Endothelial cell of umbilical vein (primary cell): ENCODE measurements around the gene CYP2E1. TPM values are rescaled to one million over a fixed set of nuclear protein-coding genes. Genes with fewer than 3 reads are reported as not detected.

Source experiments
- BruUV-seq: library from RNA; stranded (reverse); fragments of 400-500 nt; replicated peaks from 2 replicates; lab custom pipeline; 2021; lab: Mats Ljungman, UMichigan
- CTCF ChIA-PET: fragments of 300-600, 350-600 bp; sonication (Branson Sonifier 250); formaldehyde crosslinking; loops from one replicate; lab custom pipeline; 2021; ENCODE audit warnings: antibody characterized with exemption, inconsistent platforms; lab: Charles Lee
- POLR2A ChIA-PET: fragments of 300-600, 350-600 bp; sonication (Branson Sonifier 250); formaldehyde crosslinking; loops from one replicate; lab custom pipeline; 2021; ENCODE audit warnings: antibody characterized with exemption, inconsistent platforms; lab: Charles Lee
- DNase-seq: peaks from one replicate; pipeline ENCODE4 v3.0.0-alpha.2; 2011; ENCODE audit warnings: low read depth, low spot score
- FAIRE-seq: peaks from 2 replicates; lab custom pipeline; 2011; peaks lifted over from hg19 to GRCh38; lab: Jason Lieb, UNC
- H2AFZ ChIP-seq: 2 replicates; pipeline ENCODE4 v1.6.0; 2012; ENCODE audit warnings: low read depth, low read length, control low read depth, inconsistent platforms
- H3K27ac ChIP-seq: 2 replicates; pipeline ENCODE4 v1.5.1; 2011; ENCODE audit warnings: low read depth, mild to moderate bottlenecking, control low read depth, low read length, moderate library complexity; ENCODE audit not compliant: insufficient read depth
- H3K27me3 ChIP-seq, 2 experiments: 2 replicates each; pipeline versions ENCODE4 v1.6.0 to v1.6.1; 2011; ENCODE audit warnings: low read length in 2 of 2, mixed read lengths in 1 of 2; ENCODE audit not compliant: control insufficient read depth in 2 of 2, insufficient read depth in 2 of 2
- H3K36me3 ChIP-seq, 2 experiments: 2 replicates in 1 of 2; 3 replicates in 1 of 2; pipeline ENCODE4 v1.5.1; 2011; ENCODE audit warnings: low read length in 2 of 2, mild to moderate bottlenecking in 1 of 2, moderate library complexity in 1 of 2; ENCODE audit not compliant: control insufficient read depth in 2 of 2, insufficient read depth in 2 of 2; ENCODE audit errors: extremely low read depth in 1 of 2
- H3K4me1 ChIP-seq: 3 replicates; pipeline ENCODE4 v1.5.1; 2011; ENCODE audit warnings: mild to moderate bottlenecking, low read length; ENCODE audit not compliant: control insufficient read depth, insufficient read depth; ENCODE audit errors: extremely low read depth
- H3K4me2 ChIP-seq: 2 replicates; pipeline ENCODE4 v1.6.1; 2011; ENCODE audit warnings: low read length, control low read depth, mixed read lengths; ENCODE audit not compliant: insufficient read depth
- H3K4me3 ChIP-seq, 3 experiments: fragments of 200-600 bp in 1 of 3; sonication (generic), shearing (Covaris generic) in 1 of 3; replicated peaks in 1 of 3; 2 replicates each; pipeline ENCODE4 v1.5.1; 2011 to 2016; ENCODE audit warnings: control low read depth in 3 of 3, low read length in 3 of 3, mild to moderate bottlenecking in 2 of 3, inconsistent platforms in 1 of 3, low read depth in 1 of 3, moderate library complexity in 1 of 3; ENCODE audit not compliant: insufficient read depth in 1 of 3
- H3K79me2 ChIP-seq: 2 replicates; pipeline ENCODE4 v1.6.0; 2012; ENCODE audit warnings: low read length, inconsistent platforms; ENCODE audit not compliant: control insufficient read depth, insufficient read depth
- H3K9ac ChIP-seq: replicated peaks from 2 replicates; pipeline ENCODE3; 2011; ENCODE audit warnings: low read length, control low read depth; ENCODE audit not compliant: insufficient read depth; ENCODE audit errors: extremely low read depth
- H3K9me1 ChIP-seq: replicated peaks from 3 replicates; pipeline ENCODE4 v1.6.0; 2011; ENCODE audit warnings: mild to moderate bottlenecking, low read length; ENCODE audit not compliant: control insufficient read depth, insufficient read depth; ENCODE audit errors: extremely low read depth
- H3K9me3 ChIP-seq: replicated peaks from 2 replicates; pipeline ENCODE4 v1.5.1; 2012; ENCODE audit warnings: low read length, inconsistent platforms; ENCODE audit not compliant: control insufficient read depth, insufficient read depth
- H4K20me1 ChIP-seq: replicated peaks from 2 replicates; pipeline ENCODE3; 2011; ENCODE audit warnings: mild to moderate bottlenecking, low read length; ENCODE audit not compliant: control insufficient read depth, insufficient read depth; ENCODE audit errors: extremely low read depth
- EZH2 ChIP-seq: IDR thresholded peaks from 2 replicates; pipeline ENCODE4 v1.6.1; 2012; ENCODE audit warnings: borderline replicate concordance, low read depth, mild to moderate bottlenecking, moderate library complexity, low read length, inconsistent platforms; ENCODE audit not compliant: severe bottlenecking
- FOS ChIP-seq: IDR thresholded peaks from 2 replicates; pipeline ENCODE4 v1.6.1; 2011; ENCODE audit warnings: mild to moderate bottlenecking, low read length, moderate library complexity, borderline replicate concordance; ENCODE audit not compliant: insufficient read depth
- GATA2 ChIP-seq: IDR thresholded peaks from 2 replicates; pipeline ENCODE4 v1.7.0; 2011; ENCODE audit warnings: low read depth, mild to moderate bottlenecking, moderate library complexity, mixed read lengths, low read length; ENCODE audit not compliant: insufficient read length, insufficient read depth
- JUN ChIP-seq: IDR thresholded peaks from 2 replicates; pipeline ENCODE4 v1.6.1; 2011; ENCODE audit warnings: borderline replicate concordance, low read depth; ENCODE audit not compliant: insufficient read length, insufficient read depth
- MYC ChIP-seq: IDR thresholded peaks from one replicate; pipeline ENCODE4 v1.6.1; 2011; ENCODE audit warnings: mild to moderate bottlenecking, low read depth, low read length
- POLR2A ChIP-seq: IDR thresholded peaks from 2 replicates; pipeline ENCODE4 v1.6.1; 2012; ENCODE audit warnings: low read depth, mild to moderate bottlenecking, control low read depth, low read length
- POLR2AphosphoS5 ChIP-seq: IDR thresholded peaks from 2 replicates; pipeline ENCODE4 v1.6.1; 2012; ENCODE audit warnings: low read depth, mild to moderate bottlenecking, control low read depth, low read length, moderate library complexity; ENCODE audit not compliant: insufficient read depth
- dilution Hi-C: fragments of 300-500 bp; cut with MboI; formaldehyde crosslinking; loops from one replicate; pipeline ENCODE4 v1.15.0; 2019; ENCODE audit warnings: low sequenced_read_pairs; ENCODE audit not compliant: extremely low pct_ligation_motif_present
- intact Hi-C: fragments of 100-400 bp; cut with micrococcal nuclease; formaldehyde crosslinking; loops from one replicate; pipeline ENCODE4 v1.10.0; 2022
- polyA plus RNA-seq, 4 experiments: library from polyadenylated mRNA; depleted of rRNA in 3 of 4; stranded (reverse) in 3 of 4; unstranded in 1 of 4; fragments of >200 nt; gene quantifications; 2 replicates each; pipeline versions ENCODE4 v1.2.1 to v1.2.3, GENCODE V29; 2011 to 2012; ENCODE audit warnings: missing spikeins in 1 of 4
- total RNA-seq: library from RNA; stranded (reverse); gene quantifications from 2 replicates; pipeline ENCODE4 v1.2.3, GENCODE V29; 2021
- TF ChIP-seq, protein P1 (sequence below): IDR thresholded peaks from 2 replicates; pipeline ENCODE4 v1.6.1; 2011; ENCODE audit not compliant: insufficient read depth, insufficient read length
- TF ChIP-seq, protein P2 (sequence below), 2 donors: IDR thresholded peaks; 1 replicate in 1 of 2; 2 replicates in 1 of 2; pipeline ENCODE4 v1.5.1; 2011; ENCODE audit warnings: low read length in 2 of 2, mild to moderate bottlenecking in 2 of 2, moderate library complexity in 2 of 2, control low read depth in 1 of 2, inconsistent platforms in 1 of 2, low read depth in 1 of 2; ENCODE audit not compliant: insufficient read depth in 1 of 2; ENCODE audit errors: extremely low read depth in 1 of 2

CYP2E1 gene
- total and polyA plus RNA-seq, 2 donors (not counting 3 experiments of a cell fraction or from before 2014, with no cell fraction given) = 0.08 TPM; not detected in 1

DNA sequence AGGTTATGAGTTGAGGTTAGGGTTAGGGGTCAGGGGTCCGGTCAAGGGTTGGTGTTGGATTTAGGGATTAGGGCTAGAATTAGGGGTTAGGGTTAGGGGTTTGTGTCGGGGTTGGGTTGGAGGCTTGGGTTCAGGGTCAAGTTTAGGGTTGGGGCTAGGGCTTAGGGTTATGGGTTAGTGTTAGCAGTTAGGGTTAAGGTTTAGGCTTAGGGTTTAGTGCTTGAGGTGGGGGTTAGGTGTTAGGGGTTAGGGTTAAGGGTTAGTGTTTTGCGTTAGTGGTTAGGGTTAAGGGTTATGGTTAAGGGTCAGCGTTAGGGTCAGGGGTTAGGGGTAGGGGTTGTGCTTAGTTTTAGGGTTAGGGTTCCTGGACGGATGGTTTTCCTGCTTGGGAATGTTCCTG is 40.0 kb downstream of the CYP2E1 start:
- H3K36me3 ChIP-seq = no peaks in the 10 kb centered on the region
- no peaks in the 10 kb centered on the region for H3K79me2 ChIP-seq
- no peaks in the 10 kb centered on the region for H3K27me3 ChIP-seq
- no peak overlapping the region for H3K9ac ChIP-seq
- no TSS peak for BruUV-seq
- no peak overlapping the region for H3K27ac ChIP-seq
- no peak for TF ChIP-seq POLR2AphosphoS5
- no peak for TF ChIP-seq JUN
- no peak for TF ChIP-seq EZH2
- no peak for TF ChIP-seq GATA2
- no peak for TF ChIP-seq FOS
- TF ChIP-seq MYC = no peak
- TF ChIP-seq, protein P1, sequence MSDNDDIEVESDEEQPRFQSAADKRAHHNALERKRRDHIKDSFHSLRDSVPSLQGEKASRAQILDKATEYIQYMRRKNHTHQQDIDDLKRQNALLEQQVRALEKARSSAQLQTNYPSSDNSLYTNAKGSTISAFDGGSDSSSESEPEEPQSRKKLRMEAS = no peak
- no peak for TF ChIP-seq POLR2A
- TF ChIP-seq, protein P2, sequence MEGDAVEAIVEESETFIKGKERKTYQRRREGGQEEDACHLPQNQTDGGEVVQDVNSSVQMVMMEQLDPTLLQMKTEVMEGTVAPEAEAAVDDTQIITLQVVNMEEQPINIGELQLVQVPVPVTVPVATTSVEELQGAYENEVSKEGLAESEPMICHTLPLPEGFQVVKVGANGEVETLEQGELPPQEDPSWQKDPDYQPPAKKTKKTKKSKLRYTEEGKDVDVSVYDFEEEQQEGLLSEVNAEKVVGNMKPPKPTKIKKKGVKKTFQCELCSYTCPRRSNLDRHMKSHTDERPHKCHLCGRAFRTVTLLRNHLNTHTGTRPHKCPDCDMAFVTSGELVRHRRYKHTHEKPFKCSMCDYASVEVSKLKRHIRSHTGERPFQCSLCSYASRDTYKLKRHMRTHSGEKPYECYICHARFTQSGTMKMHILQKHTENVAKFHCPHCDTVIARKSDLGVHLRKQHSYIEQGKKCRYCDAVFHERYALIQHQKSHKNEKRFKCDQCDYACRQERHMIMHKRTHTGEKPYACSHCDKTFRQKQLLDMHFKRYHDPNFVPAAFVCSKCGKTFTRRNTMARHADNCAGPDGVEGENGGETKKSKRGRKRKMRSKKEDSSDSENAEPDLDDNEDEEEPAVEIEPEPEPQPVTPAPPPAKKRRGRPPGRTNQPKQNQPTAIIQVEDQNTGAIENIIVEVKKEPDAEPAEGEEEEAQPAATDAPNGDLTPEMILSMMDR (IDR thresholded peaks at IDR 0.05; ENCODE audit: extremely low read depth in 1 of 2, insufficient read depth in 1 of 2, low read depth in 1 of 2, low read length in 2 of 2) = no peak
- POLR2A ChIA-PET = no interaction called here
- no peaks in the 10 kb centered on the region for H4K20me1 ChIP-seq
- no peaks in the 10 kb centered on the region for H3K9me1 ChIP-seq
- no peaks in the 10 kb centered on the region for H3K4me1 ChIP-seq
- H3K9me3 ChIP-seq = no peaks in the 10 kb centered on the region
- H3K4me2 ChIP-seq = no peak overlapping the region
- no peak overlapping the region for H3K4me3 ChIP-seq
- H2AFZ ChIP-seq = no peak overlapping the region
- DNase-seq (no peak), FAIRE-seq (no peak)
- CTCF ChIA-PET = no interaction called here
- dilution Hi-C loops (no loop called here), intact Hi-C loops (no loop called here)
